COLO668 (cell line): ENCODE data around the gene CLEC18A.
"Not testable (repeated sequence)": the region's sequence is repeated elsewhere in the genome, so short reads cannot be mapped to it uniquely, and the experiment has no call there.

Experiments
- DNase-seq: peaks from one replicate; lab custom pipeline; 2025; ENCODE audit not compliant: unreplicated experiment; lab: John Stamatoyannopoulos, UW

CLEC18A gene

GRCh38 chr16:69951017-69951671 is at the start of gene CLEC18A:
TSS of gene CLEC18A (plus strand) at chr16:69951334. CDS start at chr16:69951367, 33 bp downstream.
- DNase-seq: not testable (repeated sequence)

- DNase-seq: no peak
Observed at GRCh38 chr16:69903865-69904415, 47.2 kb upstream of the CLEC18A start.

GRCh38 chr16:69904495-69905170 is 46.5 kb upstream of the CLEC18A start:
- no peak for DNase-seq

- no peak for DNase-seq
Observed at GRCh38 chr16:69905171-69905555, 46.0 kb upstream of the CLEC18A start.

GRCh38 chr16:69906838-69907401 is 44.2 kb upstream of the CLEC18A start:
- no peak for DNase-seq

GRCh38 chr16:69909043-69909442 is 42.1 kb upstream of the CLEC18A start:
- DNase-seq: no peak

- DNase-seq: no peak
Observed at GRCh38 chr16:69909760-69910159, 41.4 kb upstream of the CLEC18A start.

GRCh38 chr16:69910964-69911363 is 40.2 kb upstream of the CLEC18A start:
- DNase-seq: no peak

- no peak for DNase-seq
Observed at GRCh38 chr16:69916462-69916861, 34.7 kb upstream of the CLEC18A start.

- no peak for DNase-seq
Observed at GRCh38 chr16:69917311-69917710, 33.8 kb upstream of the CLEC18A start.

GRCh38 chr16:69917739-69918138 is 33.4 kb upstream of the CLEC18A start:
- no peak for DNase-seq

GRCh38 chr16:69918241-69918640 is 32.9 kb upstream of the CLEC18A start:
- DNase-seq: no peak

- DNase-seq: no peak
Observed at GRCh38 chr16:69921127-69921526, 30.0 kb upstream of the CLEC18A start.

- no peak for DNase-seq
Observed at GRCh38 chr16:69922200-69922599, 28.9 kb upstream of the CLEC18A start.

GRCh38 chr16:69924041-69924775 is 26.9 kb upstream of the CLEC18A start:
- DNase-seq: no peak

GRCh38 chr16:69924777-69925191 is 26.4 kb upstream of the CLEC18A start:
- no peak for DNase-seq

GRCh38 chr16:69925311-69925710 is 25.8 kb upstream of the CLEC18A start:
- DNase-seq: no peak

GRCh38 chr16:69926241-69926640 is 24.9 kb upstream of the CLEC18A start:
- DNase-seq: no peak

- no peak for DNase-seq
Observed at GRCh38 chr16:69927056-69927757, 23.9 kb upstream of the CLEC18A start.

- DNase-seq: no peak
Observed at GRCh38 chr16:69928856-69929400, 22.2 kb upstream of the CLEC18A start.
